Muscle layer of colon (tissue), 2 donors: ENCODE results near the gene RHOT1.
A peak's percentile ranks its signal among the peaks of the same experiment; 100 is the strongest.
"Not testable (repeated sequence)": the region's sequence is repeated elsewhere in the genome, so short reads cannot be mapped to it uniquely, and the experiment has no call there.

ENCODE experiments used
- H3K27ac ChIP-seq: one replicate; pipeline ENCODE4 v1.7.0; 2013; ENCODE audit warnings: low read depth, mild to moderate bottlenecking, low read length, moderate library complexity
- H3K27me3 ChIP-seq, 2 donors: one replicate each; pipeline ENCODE4 v1.7.0; 2013; ENCODE audit warnings: low read length in 2 of 2, mild to moderate bottlenecking in 2 of 2; ENCODE audit not compliant: insufficient read depth in 2 of 2, control insufficient read depth in 1 of 2
- H3K36me3 ChIP-seq: one replicate; pipeline ENCODE4 v1.7.0; 2013; ENCODE audit warnings: mild to moderate bottlenecking, low read length; ENCODE audit not compliant: insufficient read depth
- H3K4me1 ChIP-seq: one replicate; pipeline ENCODE4 v1.7.0; 2013; ENCODE audit warnings: mild to moderate bottlenecking, low read length; ENCODE audit not compliant: insufficient read depth
- H3K4me3 ChIP-seq, 2 donors: one replicate each; pipeline ENCODE4 v1.7.0; 2013; ENCODE audit warnings: low read length in 2 of 2, low read depth in 1 of 2, mild to moderate bottlenecking in 1 of 2, moderate library complexity in 1 of 2
- H3K9ac ChIP-seq: one replicate; pipeline ENCODE4 v1.7.0; 2013; ENCODE audit warnings: low read length
- H3K9me3 ChIP-seq: one replicate; pipeline ENCODE4 v1.7.0; 2013; ENCODE audit warnings: mild to moderate bottlenecking, low read length
- donor health status: abdominal sarcoma.
- donor health status: Adenocarcinoma of cecum.

The RHOT1 gene

DNA sequence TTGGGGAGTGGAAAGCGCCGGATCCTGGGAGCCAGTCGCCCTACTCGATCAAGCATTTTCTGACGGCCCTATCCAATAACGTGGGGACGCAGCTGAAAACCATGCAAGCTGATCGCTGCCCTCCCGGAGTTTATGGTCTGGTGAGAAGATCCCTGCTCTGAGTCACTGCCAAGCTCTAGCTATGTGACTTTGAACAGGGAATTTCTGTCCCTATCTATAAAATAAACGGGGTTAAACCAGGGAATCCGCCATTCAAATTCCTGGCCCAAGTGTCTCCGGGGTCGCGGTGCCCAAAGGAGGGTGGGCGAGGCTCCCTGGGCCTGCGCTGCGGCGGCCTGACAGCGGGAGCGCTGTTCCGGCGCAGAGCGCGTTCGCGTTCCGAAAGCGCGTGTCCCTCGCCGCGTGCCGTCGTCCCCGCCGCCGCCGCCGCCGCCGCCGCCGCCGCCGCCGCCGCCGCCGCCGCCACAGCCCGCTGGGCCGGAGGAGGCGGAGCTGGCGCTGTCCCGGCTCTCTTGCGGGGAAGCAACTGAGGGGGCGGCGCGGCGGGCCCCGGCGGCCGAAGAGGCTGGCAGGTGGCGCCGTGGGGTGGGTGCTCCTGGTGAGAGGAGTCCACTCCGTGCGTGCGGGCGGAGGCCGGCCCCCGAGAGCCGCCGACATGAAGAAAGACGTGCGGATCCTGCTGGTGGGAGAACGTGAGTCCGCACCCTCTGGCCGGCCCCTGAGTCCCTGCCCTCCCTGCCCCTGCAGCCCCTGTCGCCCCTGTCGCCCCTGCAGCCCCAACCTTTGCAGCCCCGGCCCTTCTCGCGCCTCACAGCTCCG lies at the start of gene RHOT1:
Gene RHOT1 (plus strand): TSS at position 465 of the 819 bp plus-strand sequence. CDS start 191 bp downstream, at position 656.
- H3K27me3 ChIP-seq, result no peaks in the 10 kb centered on the region
- H3K4me3 ChIP-seq, result peak within 1 kb of the TSS; percentile 80 to 98
- H3K36me3 ChIP-seq, result no peaks in the 10 kb centered on the region
- H3K4me1 ChIP-seq, result peaks cover 5% of the 10 kb centered on the region
- peak within 1 kb of the TSS; percentile 94 for H3K27ac ChIP-seq
- peak within 1 kb of the TSS; percentile 91 for H3K9ac ChIP-seq
- no peaks in the 10 kb centered on the region for H3K9me3 ChIP-seq

DNA sequence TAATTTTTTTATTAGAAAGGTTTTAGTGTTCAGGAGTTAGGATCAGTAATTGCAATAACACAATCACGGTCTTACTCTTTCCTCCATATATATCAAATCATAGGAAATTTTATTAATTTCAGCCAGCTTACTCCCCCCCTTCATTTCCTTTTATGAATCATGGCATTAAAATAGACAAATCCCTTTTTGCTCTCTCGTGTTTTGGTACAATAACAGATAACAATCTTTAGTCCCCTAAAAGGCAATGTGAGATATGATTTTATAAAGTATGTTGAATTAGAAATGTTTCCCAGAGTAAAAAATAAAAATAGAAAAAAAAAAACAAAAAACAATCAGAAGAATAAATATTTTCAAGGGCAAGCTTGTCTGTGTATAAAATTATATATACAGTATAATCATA lies 42.6 kb upstream of the RHOT1 start:
- H3K4me1 ChIP-seq, result no peaks in the 10 kb centered on the region
- no peaks in the 10 kb centered on the region for H3K36me3 ChIP-seq
- no peak overlapping the region for H3K27ac ChIP-seq
- H3K27me3 ChIP-seq, result no peaks in the 10 kb centered on the region
- no peak overlapping the region for H3K9ac ChIP-seq
- no peak overlapping the region for H3K4me3 ChIP-seq
- H3K9me3 ChIP-seq, result no peaks in the 10 kb centered on the region

DNA sequence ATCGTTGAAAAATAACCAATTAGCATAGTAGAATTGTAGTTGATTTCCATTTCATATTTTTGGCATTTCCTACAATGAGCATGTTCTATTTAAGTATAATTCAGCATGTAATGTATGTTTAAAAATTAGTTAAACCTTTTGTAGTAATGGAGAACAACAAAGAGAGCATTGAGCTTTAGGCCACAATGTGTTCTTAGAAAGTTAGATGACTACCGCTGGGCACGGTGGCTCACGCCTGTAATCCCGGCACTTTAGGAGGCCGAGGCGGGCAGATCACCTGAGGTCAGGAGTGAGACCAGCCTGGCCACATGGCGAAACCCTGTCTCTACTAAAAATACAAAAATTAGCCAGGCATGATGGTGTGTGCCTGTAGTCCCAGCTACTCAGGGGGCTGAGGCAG lies 42.0 kb upstream of the RHOT1 start:
- not testable (repeated sequence) for H3K4me1 ChIP-seq, H3K27ac ChIP-seq, H3K9ac ChIP-seq, H3K36me3 ChIP-seq, H3K4me3 ChIP-seq, H3K9me3 ChIP-seq, H3K27me3 ChIP-seq

DNA sequence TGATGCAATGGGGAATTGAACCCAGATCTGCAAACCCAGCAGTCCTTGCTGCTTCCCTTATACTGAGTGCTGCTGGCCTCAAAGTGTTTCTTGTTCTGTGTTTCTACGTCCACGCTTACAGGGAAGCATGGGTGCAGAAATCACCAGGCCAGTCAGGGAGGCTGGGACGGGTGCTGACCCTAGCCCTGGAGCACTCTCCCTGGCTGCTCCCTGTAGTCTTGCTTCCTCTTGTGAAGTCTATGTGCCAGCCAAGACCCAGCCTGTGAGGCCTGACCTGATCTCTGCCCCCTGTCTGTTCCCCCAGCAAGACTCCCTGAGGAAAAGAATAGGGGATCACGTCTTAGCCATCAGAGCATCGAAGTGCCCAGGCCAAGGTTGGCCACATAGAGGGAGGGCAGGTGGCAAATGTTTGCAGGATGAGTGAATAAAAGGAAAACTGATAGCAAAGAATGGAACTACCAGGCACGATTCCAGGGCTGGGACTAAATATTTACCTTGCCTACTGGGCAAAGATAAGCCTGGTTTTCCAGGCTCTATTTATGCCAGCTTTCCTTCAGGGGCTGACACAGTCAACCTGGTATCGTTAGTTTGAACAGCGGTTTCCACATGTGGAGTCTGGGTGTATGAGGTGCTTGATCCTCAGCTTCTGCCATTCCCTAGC lies 41.2 kb upstream of the RHOT1 start:
- H3K9ac ChIP-seq, result no peak overlapping the region
- H3K4me1 ChIP-seq, result no peaks in the 10 kb centered on the region
- H3K4me3 ChIP-seq, result no peak overlapping the region
- H3K27ac ChIP-seq, result no peak overlapping the region
- H3K36me3 ChIP-seq, result no peaks in the 10 kb centered on the region
- no peaks in the 10 kb centered on the region for H3K9me3 ChIP-seq
- H3K27me3 ChIP-seq, result no peaks in the 10 kb centered on the region

DNA sequence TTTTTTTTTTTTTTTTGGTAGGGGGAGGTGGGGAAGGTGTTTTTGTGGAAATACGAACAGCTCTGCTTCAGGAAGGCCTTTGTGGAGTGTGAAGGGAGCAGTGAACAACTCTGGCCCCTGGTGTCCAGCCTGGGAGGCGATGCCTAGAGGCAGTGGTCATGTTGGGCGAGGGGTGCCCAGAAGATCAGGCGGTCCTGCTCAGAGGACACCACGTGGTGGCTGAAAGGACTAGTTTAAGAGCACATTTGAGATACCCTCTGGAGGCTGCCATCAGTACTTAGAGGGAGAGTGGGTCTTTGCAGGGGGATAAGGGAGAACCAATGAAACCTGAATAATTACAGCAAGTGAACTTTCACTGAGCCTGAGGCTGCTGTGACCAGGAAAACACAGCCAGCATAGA lies 40.1 kb upstream of the RHOT1 start:
- Histone ChIP-seq H3K4me3 (no peak overlapping the region), H3K36me3 (no peaks in the 10 kb centered on the region)

DNA sequence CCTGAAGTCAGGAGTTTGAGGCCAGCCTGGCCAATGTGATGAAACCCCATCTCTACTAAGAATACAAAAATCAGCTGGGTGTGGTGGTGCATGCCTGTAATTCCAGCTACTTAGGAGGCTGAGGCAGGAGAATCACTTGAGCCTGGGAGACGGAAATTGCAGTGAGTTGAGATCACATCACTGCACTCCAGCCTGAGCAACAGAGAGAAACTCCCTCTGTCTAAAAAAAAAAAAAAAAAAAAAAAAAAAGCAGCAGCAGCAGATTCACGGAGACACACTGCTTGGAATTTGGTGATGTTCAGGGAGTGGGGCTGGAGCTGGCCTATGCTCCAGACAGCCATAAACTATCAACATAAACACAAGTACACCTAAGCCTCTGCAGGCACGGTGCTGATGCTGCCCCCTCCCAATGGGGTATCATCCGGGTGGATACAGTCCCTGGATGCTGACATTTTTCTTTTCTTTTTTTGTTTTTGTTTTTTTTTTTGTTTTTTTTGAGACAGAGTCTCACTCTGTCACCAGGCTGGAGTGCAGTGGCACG lies 39.6 kb upstream of the RHOT1 start:
- H3K9ac ChIP-seq, result no peak overlapping the region
- H3K9me3 ChIP-seq, result no peaks in the 10 kb centered on the region
- H3K4me1 ChIP-seq, result no peaks in the 10 kb centered on the region
- H3K27ac ChIP-seq, result no peak overlapping the region
- H3K4me3 ChIP-seq, result no peak overlapping the region
- H3K27me3 ChIP-seq, result no peaks in the 10 kb centered on the region
- no peaks in the 10 kb centered on the region for H3K36me3 ChIP-seq

More for the DNA sequence above, 40.1 kb upstream of the RHOT1 start:
- H3K27ac ChIP-seq, result no peak overlapping the region
- H3K4me1 ChIP-seq, result no peaks in the 10 kb centered on the region
- H3K27me3 ChIP-seq, result no peaks in the 10 kb centered on the region
- H3K9me3 ChIP-seq, result no peaks in the 10 kb centered on the region
- no peak overlapping the region for H3K9ac ChIP-seq

DNA sequence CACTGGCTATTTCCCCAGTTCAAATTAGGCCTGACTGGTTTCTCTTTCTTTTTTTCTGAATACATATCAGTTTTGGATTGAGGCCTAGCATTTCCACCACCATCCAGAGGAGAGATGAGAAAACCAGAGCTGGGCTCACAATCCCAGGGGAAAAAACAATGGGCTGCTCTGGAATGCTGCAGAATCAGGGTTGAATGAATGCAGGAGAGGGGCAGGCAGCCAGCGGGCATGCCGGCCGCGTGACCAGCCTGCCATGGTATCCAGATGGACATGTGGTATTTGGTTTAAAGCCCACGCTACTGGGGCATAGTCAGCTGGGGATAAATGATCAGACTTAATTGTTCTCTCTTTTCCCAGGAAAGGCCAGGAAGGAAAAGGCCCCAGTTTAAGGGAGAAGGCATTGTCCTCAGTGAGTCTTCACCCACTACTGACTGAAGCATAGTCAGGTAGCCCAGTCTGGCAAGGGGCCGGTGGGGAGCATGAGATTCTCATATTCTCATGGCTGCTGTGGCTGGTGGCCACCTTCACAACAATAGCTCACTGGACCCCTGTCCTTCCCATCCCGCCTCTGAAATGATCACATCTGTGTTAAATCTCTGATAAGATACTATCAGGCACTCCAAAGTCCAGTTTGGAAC lies 38.7 kb upstream of the RHOT1 start:
- H3K9ac ChIP-seq, result no peak overlapping the region
- no peaks in the 10 kb centered on the region for H3K4me1 ChIP-seq
- no peaks in the 10 kb centered on the region for H3K27me3 ChIP-seq
- H3K4me3 ChIP-seq, result no peak overlapping the region
- H3K9me3 ChIP-seq, result no peaks in the 10 kb centered on the region
- H3K36me3 ChIP-seq, result no peaks in the 10 kb centered on the region
- H3K27ac ChIP-seq, result no peak overlapping the region

DNA sequence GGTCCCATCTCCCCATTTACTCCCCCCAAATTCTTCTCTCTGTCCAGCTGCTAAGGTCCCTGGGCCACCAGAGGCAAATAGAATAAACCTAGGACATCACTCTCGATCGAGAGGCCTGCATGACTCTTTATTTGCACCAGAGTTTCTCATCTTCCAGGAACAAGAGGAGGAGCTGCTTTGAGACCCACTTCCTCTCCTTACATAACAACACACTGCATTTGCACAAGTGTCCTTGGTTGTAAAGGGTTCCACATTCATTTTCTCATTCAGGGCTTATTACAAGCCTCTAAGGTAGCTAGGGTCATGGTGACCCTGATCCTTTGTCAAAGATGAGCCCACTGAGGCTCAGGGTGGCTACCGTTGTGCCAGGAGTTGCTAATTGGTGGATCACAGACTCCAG lies 38.1 kb upstream of the RHOT1 start:
- H3K27ac ChIP-seq, result no peak overlapping the region
- H3K27me3 ChIP-seq, result no peaks in the 10 kb centered on the region
- H3K4me3 ChIP-seq, result no peak overlapping the region
- no peaks in the 10 kb centered on the region for H3K4me1 ChIP-seq
- H3K36me3 ChIP-seq, result no peaks in the 10 kb centered on the region
- H3K9ac ChIP-seq, result no peak overlapping the region
- no peaks in the 10 kb centered on the region for H3K9me3 ChIP-seq

DNA sequence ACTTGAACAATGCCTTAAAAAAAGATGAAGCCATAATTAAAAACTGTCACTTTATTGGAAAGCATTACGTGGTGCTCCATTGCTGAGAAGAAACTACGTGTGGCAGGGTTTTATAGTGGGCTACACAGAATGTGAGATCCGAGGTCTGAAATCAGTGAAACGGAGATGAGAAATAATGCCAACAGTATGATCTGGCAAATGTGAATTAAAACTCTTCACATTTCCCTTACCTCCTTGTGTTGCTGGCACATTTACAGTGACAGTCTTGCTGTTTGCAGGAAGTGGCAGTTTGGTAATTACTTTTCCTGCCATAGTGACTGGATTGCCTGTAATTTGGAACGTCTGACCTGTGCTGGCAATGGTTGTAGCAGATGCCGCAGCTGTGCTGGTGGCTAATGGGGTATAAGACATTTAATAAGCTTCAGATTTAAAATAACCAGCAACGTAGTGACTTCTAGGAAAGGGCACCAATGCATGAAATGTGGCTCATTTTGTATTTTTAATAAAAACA lies 35.8 kb upstream of the RHOT1 start:
- not testable (repeated sequence) for H3K4me3 ChIP-seq, H3K4me1 ChIP-seq, H3K9ac ChIP-seq, H3K36me3 ChIP-seq, H3K27me3 ChIP-seq, H3K9me3 ChIP-seq, H3K27ac ChIP-seq

DNA sequence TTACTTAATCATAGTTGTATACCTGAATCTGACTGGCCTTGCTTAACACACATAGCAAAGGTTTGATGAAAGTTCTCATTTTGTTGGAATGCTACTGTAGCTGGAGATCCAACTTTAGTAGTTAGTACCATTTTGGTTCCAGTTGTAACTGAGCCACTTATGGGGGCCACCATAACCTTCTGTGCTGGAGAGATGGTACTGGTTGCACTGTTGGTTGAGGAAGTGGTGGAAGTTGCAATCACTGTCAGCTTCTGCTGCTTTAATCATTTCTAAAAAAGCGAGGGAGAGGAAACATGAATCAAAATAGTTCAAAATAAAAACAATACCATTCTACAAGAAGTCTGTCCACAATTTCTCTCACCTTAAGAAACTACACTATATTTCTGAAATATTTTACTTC lies 35.1 kb upstream of the RHOT1 start:
- not testable (repeated sequence) for H3K27me3 ChIP-seq, H3K9me3 ChIP-seq, H3K36me3 ChIP-seq, H3K9ac ChIP-seq, H3K27ac ChIP-seq, H3K4me3 ChIP-seq
- H3K4me1 ChIP-seq, result peaks cover 10% of the 10 kb centered on the region

DNA sequence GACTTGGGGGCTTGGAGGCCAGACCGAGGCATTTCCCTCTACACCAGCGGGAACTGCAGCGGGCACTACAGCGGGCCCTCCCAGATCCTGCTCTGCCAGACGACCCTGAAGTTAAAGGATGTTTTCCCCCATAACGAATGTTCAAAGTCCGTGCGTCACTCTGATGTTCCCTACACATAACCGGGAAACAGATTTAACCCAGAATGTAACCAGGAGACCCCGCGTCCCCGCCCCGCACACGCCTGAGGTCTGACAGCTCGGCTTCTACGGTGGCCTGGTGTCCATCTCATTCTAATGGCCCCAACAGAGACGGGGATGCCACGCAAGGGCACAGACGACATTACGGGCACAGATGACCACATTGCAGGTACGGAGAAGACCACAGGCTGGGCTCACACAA lies 31.7 kb upstream of the RHOT1 start:
- Histone ChIP-seq H3K27ac (no peak overlapping the region), H3K9me3 (no peaks in the 10 kb centered on the region)

More for the DNA sequence above, 31.7 kb upstream of the RHOT1 start:
- peaks cover 10% of the 10 kb centered on the region for H3K4me1 ChIP-seq
- no peaks in the 10 kb centered on the region for H3K27me3 ChIP-seq
- H3K4me3 ChIP-seq, result no peak overlapping the region
- H3K36me3 ChIP-seq, result no peaks in the 10 kb centered on the region
- H3K9ac ChIP-seq, result no peak overlapping the region
